Measurements from ENCODE around the gene PTBP1.

DNA sequence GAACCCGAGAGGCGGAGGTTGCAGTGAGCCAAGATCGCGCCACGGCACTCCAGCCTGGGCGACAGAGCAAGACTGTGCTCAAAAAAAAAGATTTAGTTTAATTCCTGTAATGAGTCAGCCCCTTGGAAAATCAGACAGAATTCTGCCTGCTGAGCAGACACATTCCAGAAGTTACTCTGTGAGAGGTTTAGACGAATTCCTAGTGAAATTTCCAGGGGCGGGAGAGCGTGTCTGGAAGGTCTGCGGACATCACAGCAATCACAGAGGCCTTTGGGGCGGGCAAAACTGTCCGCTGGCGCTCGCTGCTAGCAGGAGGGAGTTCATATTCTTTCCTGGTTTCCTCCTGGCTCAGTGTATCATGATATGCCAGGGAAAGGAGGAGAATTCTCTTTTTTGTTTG is 28.8 kb upstream of the PTBP1 start:
- TF ChIP-seq CTCF (IDR thresholded peaks at IDR 0.05) = no peak
- TF ChIP-seq POLR2A (IDR thresholded peaks at IDR 0.05) = no peak
